Lung (tissue), 12 donors: ENCODE data around the gene PLEKHM3. TPM values are rescaled to one million over a fixed set of nuclear protein-coding genes. Genes with fewer than 3 reads are reported as not detected.

Experiments used
- ATAC-seq: fragments of 200-7000 bp; cut with Tn5 transposase; one replicate; pipeline ENCODE4 v1.9.1; 2020; ENCODE audit warnings: moderate number of reproducible peaks; ENCODE audit not compliant: insufficient read depth, low FRiP score
- DNase-seq, 3 donors: peaks; one replicate each; pipeline ENCODE4 v3.0.0-alpha.2; 2013 to 2017
- H3K27ac ChIP-seq, 2 donors: one replicate each; pipeline ENCODE4 v1.5.1; 2013; ENCODE audit warnings: mild to moderate bottlenecking in 2 of 2, moderate library complexity in 2 of 2, control low read depth in 1 of 2, inconsistent platforms in 1 of 2, low read depth in 1 of 2, low read length in 1 of 2
- H3K27me3 ChIP-seq, 3 donors: one replicate each; pipeline ENCODE4 v1.5.1; 2013; ENCODE audit warnings: low read length in 2 of 3; ENCODE audit not compliant: control insufficient read depth in 3 of 3, insufficient read depth in 3 of 3
- H3K36me3 ChIP-seq, 4 donors: one replicate each; pipeline ENCODE4 v1.5.1; 2013; ENCODE audit warnings: low read length in 4 of 4, mild to moderate bottlenecking in 1 of 4, moderate library complexity in 1 of 4; ENCODE audit not compliant: control insufficient read depth in 4 of 4, insufficient read depth in 4 of 4
- H3K4me1 ChIP-seq, 5 donors: one replicate each; pipeline ENCODE4 v1.5.1; 2013; ENCODE audit warnings: low read length in 5 of 5, mild to moderate bottlenecking in 2 of 5, moderate library complexity in 1 of 5; ENCODE audit not compliant: control insufficient read depth in 5 of 5, insufficient read depth in 5 of 5
- H3K4me3 ChIP-seq: one replicate; pipeline ENCODE4 v1.5.1; 2013; ENCODE audit warnings: mild to moderate bottlenecking, control low read depth, moderate library complexity
- H3K9ac ChIP-seq, 2 donors: one replicate each; pipeline ENCODE4 v1.5.1; 2013; ENCODE audit warnings: low read length in 2 of 2, control low read depth in 1 of 2; ENCODE audit not compliant: insufficient read depth in 1 of 2
- H3K9me3 ChIP-seq, 4 donors: one replicate each; pipeline ENCODE4 v1.5.1; 2013; ENCODE audit warnings: low read length in 3 of 4, mild to moderate bottlenecking in 1 of 4, moderate library complexity in 1 of 4; ENCODE audit not compliant: control insufficient read depth in 4 of 4, insufficient read depth in 3 of 4
- WGBS, 2 donors: extraction: QIAGEN DNeasy Blood & Tissue Kit; methylation state at CpG; one replicate each; pipeline ENCODE4 v1.1.7; 2013; 5-methylcytosine and 5-hydroxymethylcytosine counted together
- polyA plus RNA-seq, 2 donors: library from polyadenylated mRNA; stranded (reverse); fragments of 200-250 nt; gene quantifications; one replicate each; pipeline ENCODE4 v1.2.1, GENCODE V29; 2013
- total RNA-seq, 2 donors: library from RNA; depleted of rRNA in 1 of 2; stranded (reverse); fragments of >200 nt in 1 of 2; gene quantifications; one replicate each; pipeline ENCODE4 v1.2.1, GENCODE V29; 2014 to 2021
- TF ChIP-seq, protein P1 (sequence below): IDR thresholded peaks from 2 replicates; pipeline ENCODE4 v1.5.1; 2012; ENCODE audit warnings: mild to moderate bottlenecking; ENCODE audit errors: control extremely low read depth, extremely low read depth
- donor health status: control.
- donor health status: control.
- donor health status: Bipolar disorder and iron deficiency.
- donor health status: healthy.
- donor health status: DM: yes; HTN: yes; CAD: no.

Gene PLEKHM3
- total and polyA plus RNA-seq, 4 donors = 5.6 to 32.9 (median 12.4) TPM

GRCh38 chr2:207883002-207883780 lies 142.1 kb downstream of the PLEKHM3 start:
- peaks cover 0 to 1% (median 0%) of the 10 kb centered on the region in 4 donors for H3K36me3 ChIP-seq
- H3K9ac ChIP-seq = no peak overlapping the region
- no peak overlapping the region for H3K27ac ChIP-seq
- TF ChIP-seq, protein P1, sequence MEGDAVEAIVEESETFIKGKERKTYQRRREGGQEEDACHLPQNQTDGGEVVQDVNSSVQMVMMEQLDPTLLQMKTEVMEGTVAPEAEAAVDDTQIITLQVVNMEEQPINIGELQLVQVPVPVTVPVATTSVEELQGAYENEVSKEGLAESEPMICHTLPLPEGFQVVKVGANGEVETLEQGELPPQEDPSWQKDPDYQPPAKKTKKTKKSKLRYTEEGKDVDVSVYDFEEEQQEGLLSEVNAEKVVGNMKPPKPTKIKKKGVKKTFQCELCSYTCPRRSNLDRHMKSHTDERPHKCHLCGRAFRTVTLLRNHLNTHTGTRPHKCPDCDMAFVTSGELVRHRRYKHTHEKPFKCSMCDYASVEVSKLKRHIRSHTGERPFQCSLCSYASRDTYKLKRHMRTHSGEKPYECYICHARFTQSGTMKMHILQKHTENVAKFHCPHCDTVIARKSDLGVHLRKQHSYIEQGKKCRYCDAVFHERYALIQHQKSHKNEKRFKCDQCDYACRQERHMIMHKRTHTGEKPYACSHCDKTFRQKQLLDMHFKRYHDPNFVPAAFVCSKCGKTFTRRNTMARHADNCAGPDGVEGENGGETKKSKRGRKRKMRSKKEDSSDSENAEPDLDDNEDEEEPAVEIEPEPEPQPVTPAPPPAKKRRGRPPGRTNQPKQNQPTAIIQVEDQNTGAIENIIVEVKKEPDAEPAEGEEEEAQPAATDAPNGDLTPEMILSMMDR = no peak
- H3K4me1 ChIP-seq = peaks cover 0 to 3% (median 0%) of the 10 kb centered on the region in 5 donors
- H3K27me3 ChIP-seq = no peaks in the 10 kb centered on the region
- H3K4me3 ChIP-seq = no peak overlapping the region
- ATAC-seq (no peak), DNase-seq (no peak)
- no peaks in the 10 kb centered on the region for H3K9me3 ChIP-seq
- 94 to 96% methylated on average over 6 of the region's 6 CpGs for WGBS, 2 donors

GRCh38 chr2:207881902-207882301 lies 143.4 kb downstream of the PLEKHM3 start:
- ATAC-seq = no peak

DNA sequence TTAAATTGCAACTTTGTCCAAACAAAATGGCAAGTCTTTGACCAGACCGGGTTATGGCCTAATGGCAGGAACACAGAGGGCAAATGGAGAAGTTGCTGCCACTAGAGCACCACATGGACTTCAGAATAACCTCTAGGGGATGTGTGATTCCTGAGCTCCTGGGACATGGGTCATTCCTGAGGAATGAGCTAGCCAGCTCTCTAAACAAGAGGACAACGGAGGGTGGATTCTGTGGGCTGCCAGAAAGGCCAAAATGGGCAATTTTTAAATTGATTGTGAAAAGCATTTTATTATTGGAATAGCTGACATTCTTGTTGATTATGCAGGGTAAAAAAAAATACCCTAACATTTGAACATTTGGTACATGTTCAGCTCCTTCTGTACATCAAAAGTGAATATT lies 145.8 kb downstream of the PLEKHM3 start:
- Histone ChIP-seq H3K27me3 (no peaks in the 10 kb centered on the region), H3K4me1 (peaks cover 0 to 5% (median 0%) of the 10 kb centered on the region in 5 donors), H3K27ac (no peak overlapping the region), H3K36me3 (no peaks in the 10 kb centered on the region), H3K4me3 (no peak overlapping the region), H3K9me3 (no peaks in the 10 kb centered on the region), H3K9ac (no peak overlapping the region)
- 80 to 82% methylated on average over 2 of the region's 2 CpGs for WGBS, 2 donors
- TF ChIP-seq, protein P1 = no peak
- ATAC-seq = no peak
- DNase-seq = no peak

More at GRCh38 chr2:207881902-207882301, 143.4 kb downstream of the PLEKHM3 start:
- no peaks in the 10 kb centered on the region for H3K27me3 ChIP-seq
- peaks cover 0 to 1% (median 0%) of the 10 kb centered on the region in 4 donors for H3K36me3 ChIP-seq
- H3K9me3 ChIP-seq = no peaks in the 10 kb centered on the region
- H3K4me1 ChIP-seq = peaks cover 0 to 3% (median 0%) of the 10 kb centered on the region in 5 donors
- TF ChIP-seq, protein P1 = no peak
- no peak overlapping the region for H3K4me3 ChIP-seq
- H3K27ac ChIP-seq = peak overlapping the region in 1 of 2 donors; percentile 39
- peak in 1 of 3 donors; percentile 21 for DNase-seq
- H3K9ac ChIP-seq = no peak overlapping the region
